Measurements from ENCODE around the gene MICAL3.
"Not testable (repeated sequence)": the region's sequence is repeated elsewhere in the genome, so short reads cannot be mapped to it uniquely, and the experiment has no call there.

MICAL3 gene

DNA sequence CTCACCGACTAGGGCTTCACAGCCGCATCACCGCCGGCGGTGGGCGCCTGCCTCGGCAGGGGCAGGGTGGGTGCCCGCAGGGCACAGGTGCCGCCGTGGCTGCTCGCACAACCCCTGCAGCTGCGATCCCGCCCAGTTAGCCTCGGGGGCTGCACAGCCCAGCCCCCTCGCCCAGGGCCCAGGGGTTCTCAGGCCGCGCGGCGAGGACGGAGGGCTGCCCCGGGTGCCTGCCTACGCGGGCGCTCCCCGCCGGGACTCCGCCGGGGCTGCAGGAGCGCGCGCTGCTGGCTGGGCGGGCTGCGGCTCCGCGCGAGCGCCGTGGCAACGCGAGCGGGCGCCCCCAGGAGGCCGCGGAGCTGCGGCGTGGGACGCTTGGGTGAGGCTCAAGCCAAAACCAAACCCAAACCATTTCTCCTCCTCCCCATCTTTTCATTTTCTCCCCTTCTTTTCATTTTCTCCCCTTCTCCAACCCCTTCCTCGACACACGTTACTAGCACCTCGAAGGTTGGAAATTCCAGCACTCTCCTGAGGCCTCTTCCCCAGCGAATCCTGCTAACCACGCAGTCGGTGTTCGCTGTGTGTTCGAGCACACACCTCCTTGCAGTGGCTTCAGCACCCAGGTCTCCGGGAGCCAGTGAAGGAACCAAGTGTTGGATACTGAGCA lies at the start of gene MICAL3:
Gene MICAL3 (minus strand): TSS at position 286 of the 664 bp plus-strand sequence. CDS start 117,749 bp downstream, outside the sequence.
- peak; percentile 56 for DNase-seq

DNA sequence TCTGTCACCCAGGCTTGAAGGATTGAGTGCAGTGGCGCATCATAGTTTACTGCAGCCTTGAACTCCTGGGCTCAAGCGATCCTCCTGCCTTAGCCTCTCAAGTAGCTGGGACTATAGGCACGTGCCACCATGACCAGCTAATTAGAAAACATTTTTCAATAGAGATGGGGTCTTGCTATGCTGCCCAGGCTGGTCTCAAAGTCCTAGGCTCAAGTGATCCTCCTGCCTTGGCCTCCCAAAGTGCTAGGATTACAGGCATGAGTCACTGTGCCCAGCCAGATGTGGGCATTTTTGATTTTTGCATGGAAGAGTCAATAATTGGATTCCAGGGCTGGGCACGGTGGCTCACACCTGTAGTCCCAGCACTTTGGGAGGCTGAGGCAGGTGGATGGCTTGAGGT lies 49.6 kb upstream of the MICAL3 start:
- DNase-seq = not testable (repeated sequence)

GRCh38 chr22:18073467-18073866 lies 49.1 kb upstream of the MICAL3 start:
- DNase-seq = no peak

GRCh38 chr22:18071968-18072310 lies 47.6 kb upstream of the MICAL3 start:
- no peak for DNase-seq

DNA sequence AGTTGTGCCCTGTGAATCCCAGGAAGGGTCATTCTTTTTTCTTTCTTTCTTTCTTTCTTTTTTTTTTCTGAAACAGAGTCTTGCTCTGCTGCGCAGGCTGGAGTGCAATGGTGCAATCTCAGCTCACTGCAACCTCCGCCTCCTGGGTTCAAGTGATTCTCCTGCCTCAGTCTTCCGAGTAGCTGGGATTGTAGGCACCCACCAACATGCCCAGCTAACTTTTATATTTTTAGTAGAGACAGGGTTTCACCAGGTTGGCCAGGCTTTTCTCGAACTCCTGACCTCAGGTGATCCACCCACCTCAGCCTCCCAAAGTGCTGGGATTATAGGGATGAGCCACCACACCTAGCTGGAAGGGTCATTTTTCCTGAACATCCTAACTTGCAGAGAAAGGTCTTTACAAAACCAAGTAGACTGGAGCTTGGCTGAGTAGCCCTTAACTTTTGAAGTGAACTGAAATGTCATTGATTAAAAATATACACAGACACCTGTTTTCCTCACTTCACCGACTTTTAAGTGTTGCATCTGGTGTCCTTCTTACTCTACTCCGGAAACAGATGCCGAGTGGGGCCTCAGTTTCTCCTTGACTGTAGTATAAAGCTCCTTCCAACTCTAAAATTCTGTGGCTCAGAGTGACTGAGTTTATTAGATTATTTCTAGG lies 47.1 kb upstream of the MICAL3 start:
- not testable (repeated sequence) for DNase-seq

DNA sequence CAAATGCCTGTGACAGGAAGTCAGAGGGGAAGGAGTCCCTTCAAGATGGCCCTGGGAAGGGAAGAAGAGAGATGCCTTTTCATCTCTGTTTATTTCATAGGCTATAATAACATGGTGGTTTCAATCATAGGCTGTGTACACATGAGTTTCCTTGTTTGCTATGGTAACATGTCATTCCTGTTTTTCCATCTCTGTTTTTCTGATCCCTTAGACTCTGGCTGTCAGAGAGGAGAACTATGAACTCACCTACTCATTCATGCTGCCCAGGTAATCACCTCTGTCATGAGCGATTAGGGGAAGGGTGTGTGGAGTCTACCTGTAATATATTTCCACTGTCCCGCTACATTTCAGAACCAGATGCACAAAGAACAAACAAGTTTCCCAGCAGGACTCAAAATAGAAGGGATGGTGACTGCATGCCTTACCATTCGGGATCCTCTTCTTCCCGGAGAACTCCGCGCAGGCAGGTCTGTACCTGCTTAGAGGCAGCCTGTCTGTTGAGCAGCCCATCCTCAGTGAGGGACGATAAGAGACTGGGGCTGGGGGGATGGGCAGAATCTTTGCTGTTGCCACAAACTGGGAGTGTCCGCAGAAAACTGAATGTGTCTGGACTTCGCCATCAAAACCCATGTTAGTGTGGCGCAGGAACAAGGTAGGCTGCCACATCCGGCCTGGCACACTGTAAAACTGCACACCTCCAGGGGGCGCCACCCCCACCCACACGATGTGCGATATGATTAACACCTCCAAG lies 46.4 kb upstream of the MICAL3 start:
- DNase-seq = no peak

DNA sequence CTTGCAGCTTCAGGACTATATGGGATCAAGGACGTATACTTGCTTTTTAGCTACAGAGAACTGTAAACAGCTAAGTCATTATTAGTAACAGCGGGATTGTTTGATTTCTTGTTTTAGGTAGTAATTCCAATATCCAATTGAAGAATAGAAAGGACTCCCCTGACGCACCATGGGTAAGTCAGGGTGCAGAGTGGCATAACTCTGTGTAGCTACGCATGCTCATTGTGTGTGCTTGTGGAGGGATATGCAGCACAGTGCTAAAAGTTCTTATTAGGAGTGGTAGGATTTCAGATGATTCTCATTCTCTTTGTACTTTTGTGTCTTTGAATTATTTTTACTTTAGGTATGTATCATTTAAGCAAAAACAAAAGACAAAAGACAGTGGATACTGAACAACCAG lies 45.7 kb upstream of the MICAL3 start:
- DNase-seq = no peak

- no peak for DNase-seq
Observed at GRCh38 chr22:18069041-18069440, 44.7 kb upstream of the MICAL3 start.

- DNase-seq = no peak
Observed at GRCh38 chr22:18068381-18068988, 44.1 kb upstream of the MICAL3 start.

DNA sequence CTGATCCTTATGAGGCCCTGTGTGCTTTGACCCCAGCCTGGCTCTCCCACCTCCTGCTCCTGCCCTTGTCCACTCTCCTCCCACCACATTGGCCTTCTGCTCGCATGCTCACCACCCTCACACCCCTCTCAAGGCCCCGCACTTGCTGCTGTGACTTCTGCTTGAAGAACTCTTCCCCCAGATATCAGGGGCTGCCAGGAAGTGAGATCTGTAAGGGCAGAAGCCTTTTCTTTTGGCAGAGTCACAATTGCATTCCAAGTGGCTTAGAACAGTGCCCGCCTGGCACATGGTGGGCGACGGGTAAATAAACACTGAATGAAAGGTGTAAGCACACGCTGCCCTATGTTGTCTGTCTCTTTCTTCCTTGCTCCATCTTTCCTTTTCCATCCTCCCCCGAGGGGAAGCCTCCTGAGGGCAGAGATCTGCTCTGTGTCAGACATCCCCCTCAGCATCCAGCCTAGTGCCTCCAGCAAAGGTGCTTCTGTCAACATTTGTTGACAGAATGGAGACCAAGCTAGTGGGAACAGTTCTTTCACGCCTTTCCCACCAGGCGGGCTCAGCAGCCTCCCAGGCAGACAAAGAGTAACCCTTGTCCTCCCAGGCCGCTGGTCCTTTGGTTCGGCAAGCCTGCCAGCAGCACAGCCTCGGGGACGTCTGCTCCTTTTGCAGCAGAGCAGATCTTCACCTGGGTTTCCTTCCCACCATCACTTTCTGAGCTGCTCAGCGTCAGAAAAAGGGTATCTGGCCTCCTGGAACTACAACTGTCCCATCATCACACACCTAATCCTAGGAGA lies 43.4 kb upstream of the MICAL3 start:
- DNase-seq = no peak

GRCh38 chr22:18067121-18067520 lies 42.8 kb upstream of the MICAL3 start:
- DNase-seq = no peak

- no peak for DNase-seq
Observed at GRCh38 chr22:18066181-18066859, 42.0 kb upstream of the MICAL3 start.

GRCh38 chr22:18065256-18065655 lies 40.9 kb upstream of the MICAL3 start:
- peak; percentile 15 for DNase-seq

- DNase-seq = no peak
Observed at GRCh38 chr22:18064636-18065035, 40.3 kb upstream of the MICAL3 start.

DNA sequence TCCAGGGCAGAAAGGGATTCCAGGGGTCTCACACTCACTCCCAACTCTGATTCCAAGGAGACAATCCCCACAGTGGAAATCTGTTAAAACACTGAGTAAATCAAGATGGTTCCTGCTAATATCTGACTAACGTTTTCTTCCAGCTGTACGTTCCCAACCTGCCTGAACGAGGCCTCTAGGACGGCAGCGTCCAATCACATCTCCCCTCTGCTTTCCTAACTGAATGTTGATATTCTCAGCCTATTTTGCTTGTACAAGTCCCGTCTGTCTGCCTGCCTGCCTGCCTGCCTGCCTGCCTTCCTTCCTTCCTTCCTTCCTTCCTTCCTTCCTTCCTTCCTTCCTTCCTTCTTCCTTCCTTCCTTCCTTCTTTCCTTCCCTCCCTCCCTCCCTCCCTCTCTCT lies 39.4 kb upstream of the MICAL3 start:
- DNase-seq = peak; percentile 62

- peak; percentile 89 for DNase-seq
Observed at GRCh38 chr22:18063306-18063705, 38.9 kb upstream of the MICAL3 start.

GRCh38 chr22:18062421-18062820 lies 38.1 kb upstream of the MICAL3 start:
- no peak for DNase-seq

DNA sequence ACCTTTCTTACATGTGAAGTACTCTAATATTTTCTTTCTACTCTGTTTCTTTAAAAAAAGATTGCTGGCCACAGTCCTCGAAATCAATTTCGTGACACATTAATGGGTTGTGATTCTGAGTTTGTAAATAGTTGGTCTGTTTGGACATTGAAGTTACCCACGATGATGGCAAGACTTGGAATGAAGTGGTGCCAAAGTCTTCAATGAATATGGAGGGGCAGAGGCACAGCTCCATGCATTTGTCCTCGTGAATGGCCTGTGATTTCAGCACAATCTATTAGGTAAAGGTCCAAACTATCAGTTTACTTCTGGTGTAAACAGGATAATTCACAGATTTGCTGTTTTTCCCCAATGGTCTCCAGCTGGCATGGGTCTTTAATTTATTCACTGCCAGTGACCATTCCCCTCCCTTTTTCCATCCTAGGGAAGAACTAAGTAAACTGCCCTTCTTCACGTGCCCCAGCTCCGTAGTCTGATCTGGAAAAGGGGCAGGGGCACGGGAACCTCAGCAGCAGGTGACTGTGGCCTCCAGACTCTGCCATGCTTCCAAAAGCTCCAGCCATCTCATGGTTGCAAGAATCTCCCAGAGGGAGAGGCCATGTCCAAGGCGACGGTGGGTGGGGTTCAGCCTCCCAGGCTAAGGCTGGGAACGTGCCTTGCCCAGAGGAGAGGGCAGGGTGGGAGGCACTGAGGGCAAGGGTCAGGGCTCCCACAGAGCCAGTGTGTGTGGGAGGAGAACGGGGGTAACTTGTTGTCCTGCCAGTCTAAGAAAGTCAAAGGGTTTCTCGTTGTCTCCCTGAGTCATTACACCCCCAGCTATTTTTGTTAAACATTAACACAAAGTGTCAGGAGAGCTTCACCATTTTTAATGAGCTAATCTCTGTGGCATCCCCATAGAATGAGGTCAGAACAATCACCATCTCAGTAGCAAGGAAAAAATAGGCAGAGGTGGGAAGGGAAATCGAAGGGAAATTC lies 36.6 kb upstream of the MICAL3 start:
- DNase-seq = peak; percentile 37

- no peak for DNase-seq
Observed at GRCh38 chr22:18059991-18060390, 35.6 kb upstream of the MICAL3 start.

DNA sequence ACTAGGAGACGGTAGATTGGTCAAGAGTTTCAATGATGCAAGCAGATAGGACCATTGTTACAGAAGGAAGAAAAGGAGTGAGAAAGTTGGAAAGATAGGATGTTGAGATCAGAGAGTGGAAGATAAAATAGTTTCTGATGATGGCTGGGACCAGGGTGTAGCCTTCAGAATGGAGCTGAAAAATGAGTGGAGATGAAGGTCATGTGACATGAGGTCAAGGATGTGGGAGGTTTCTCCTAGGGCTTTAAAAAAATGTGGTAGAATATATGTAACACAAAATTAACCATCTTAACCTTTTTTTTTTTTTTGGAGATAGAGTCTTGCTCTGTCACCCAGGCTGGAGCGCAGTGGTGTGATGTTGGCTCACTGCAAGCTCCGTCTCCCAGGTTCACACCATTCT lies 35.1 kb upstream of the MICAL3 start:
- DNase-seq = no peak

- DNase-seq = no peak
Observed at GRCh38 chr22:18059094-18059417, 34.7 kb upstream of the MICAL3 start.

All from T1000 (cell line).